Keratinocyte (primary cell): ENCODE results near the gene ASCC3. TPM values are rescaled to one million over a fixed set of nuclear protein-coding genes. Genes with fewer than 3 reads are reported as not detected.
A peak's percentile ranks its signal among the peaks of the same experiment; 100 is the strongest.

Experiments used
- DNase-seq: peaks from one replicate; pipeline ENCODE4 v3.0.0-alpha.2; 2011; ENCODE audit warnings: low read depth, missing footprints, low spot score
- FAIRE-seq: peaks from 2 replicates; lab custom pipeline; 2011; peaks lifted over from hg19 to GRCh38; lab: Jason Lieb, UNC
- H2AFZ ChIP-seq: 2 replicates; pipeline ENCODE4 v1.6.0; 2012; ENCODE audit warnings: low read length, control low read depth, inconsistent platforms; ENCODE audit not compliant: control insufficient read depth
- H3K27ac ChIP-seq: 2 replicates; pipeline ENCODE4 v1.5.1; 2011; ENCODE audit warnings: low read length; ENCODE audit not compliant: control insufficient read depth, insufficient read depth
- H3K27me3 ChIP-seq: 3 replicates; pipeline ENCODE4 v1.6.0; 2011; ENCODE audit warnings: low read length; ENCODE audit not compliant: control insufficient read depth, insufficient read depth; ENCODE audit errors: extremely low read depth
- H3K36me3 ChIP-seq, 2 experiments: 2 replicates in 1 of 2; 3 replicates in 1 of 2; pipeline ENCODE4 v1.5.1; 2011; ENCODE audit warnings: low read length in 2 of 2, mild to moderate bottlenecking in 1 of 2; ENCODE audit not compliant: control insufficient read depth in 2 of 2, insufficient read depth in 2 of 2; ENCODE audit errors: extremely low read depth in 1 of 2
- H3K4me1 ChIP-seq: 3 replicates; pipeline ENCODE4 v1.5.1; 2011; ENCODE audit warnings: low read length; ENCODE audit not compliant: control insufficient read depth, insufficient read depth; ENCODE audit errors: extremely low read depth
- H3K4me2 ChIP-seq: 3 replicates; pipeline ENCODE4 v1.6.0; 2011; ENCODE audit warnings: low read depth, low read length; ENCODE audit not compliant: control insufficient read depth, insufficient read depth; ENCODE audit errors: extremely low read depth
- H3K4me3 ChIP-seq, 3 experiments: fragments of 200-600 bp in 1 of 3; sonication (generic) in 1 of 3; 2 replicates in 2 of 3; 3 replicates in 1 of 3; pipeline ENCODE4 v1.5.1; 2011 to 2016; ENCODE audit warnings: low read length in 3 of 3, mild to moderate bottlenecking in 3 of 3, control low read depth in 2 of 3, inconsistent platforms in 1 of 3, low read depth in 1 of 3, mixed read lengths in 1 of 3, mixed run types in 1 of 3, moderate library complexity in 1 of 3; ENCODE audit not compliant: control insufficient read depth in 2 of 3, insufficient read depth in 2 of 3; ENCODE audit errors: extremely low read depth in 1 of 3
- H3K79me2 ChIP-seq: 2 replicates; pipeline ENCODE4 v1.6.0; 2012; ENCODE audit warnings: low read length; ENCODE audit not compliant: control insufficient read depth, insufficient read depth
- H3K9ac ChIP-seq: 3 replicates; pipeline ENCODE4 v1.6.0; 2011; ENCODE audit warnings: low read length; ENCODE audit not compliant: control insufficient read depth, insufficient read depth; ENCODE audit errors: extremely low read depth
- H3K9me1 ChIP-seq: 3 replicates; pipeline ENCODE4 v1.6.0; 2011; ENCODE audit warnings: low read length; ENCODE audit not compliant: control insufficient read depth, insufficient read depth; ENCODE audit errors: extremely low read depth
- H3K9me3 ChIP-seq: 2 replicates; pipeline ENCODE4 v1.5.1; 2012; ENCODE audit warnings: low read depth, low read length; ENCODE audit not compliant: control insufficient read depth
- H4K20me1 ChIP-seq: 3 replicates; pipeline ENCODE4 v1.6.0; 2011; ENCODE audit warnings: low read length; ENCODE audit not compliant: control insufficient read depth, insufficient read depth; ENCODE audit errors: extremely low read depth
- CTCF ChIP-seq, 3 experiments: IDR thresholded peaks in 1 of 3; conservative IDR thresholded peaks in 1 of 3; optimal IDR thresholded peaks in 1 of 3; 2 replicates in 2 of 3; 3 replicates in 1 of 3; pipeline versions ENCODE3 to v1.5.1; 2011; ENCODE audit warnings: low read length in 3 of 3, mild to moderate bottlenecking in 3 of 3, moderate library complexity in 2 of 3, control low read depth in 1 of 3, inconsistent platforms in 1 of 3; ENCODE audit not compliant: insufficient read depth in 2 of 3; ENCODE audit errors: extremely low read depth in 1 of 3
- EZH2 ChIP-seq: IDR thresholded peaks from one replicate; pipeline ENCODE4 v1.6.1; 2012; ENCODE audit warnings: inconsistent platforms, mild to moderate bottlenecking, low read length, moderate library complexity
- dilution Hi-C: fragments of 300-500 bp; cut with MboI; formaldehyde crosslinking; loops from one replicate; pipeline ENCODE4 v1.7.0; 2020; ENCODE audit warnings: low sequenced_read_pairs; ENCODE audit not compliant: extremely low pct_ligation_motif_present
- polyA plus RNA-seq, 5 experiments: library from polyadenylated mRNA; depleted of rRNA in 3 of 5; stranded (reverse) in 3 of 5; stranded (forward) in 1 of 5; unstranded in 1 of 5; fragments of >200 nt; gene quantifications; 1 replicate in 1 of 5; 2 replicates in 3 of 5; 3 replicates in 1 of 5; pipeline versions ENCODE4 v1.2.1 to v1.2.3, GENCODE V29; 2011 to 2012; ENCODE audit warnings: missing spikeins in 2 of 5, low read depth in 1 of 5, low replicate concordance in 1 of 5

The ASCC3 gene
- polyA plus RNA-seq, 1 donor (not counting 4 experiments of a cell fraction or from before 2014, with no cell fraction given): 58.6 TPM

GRCh38 chr6:100461278-100461916 is 419.7 kb downstream of the ASCC3 start:
- dilution Hi-C loops: loop anchor here (25.0 kb wide), 1 partner anchor 349 kb away; no protein-coding TSS in a partner anchor
- Histone ChIP-seq H3K4me1 (no peaks in the 10 kb centered on the region), H2AFZ (no peak overlapping the region), H3K4me2 (no peak overlapping the region), H3K27ac (no peak overlapping the region), H3K27me3 (peaks cover 99% of the 10 kb centered on the region), H3K36me3 (no peaks in the 10 kb centered on the region), H3K4me3 (no peak overlapping the region), H3K9me1 (no peaks in the 10 kb centered on the region), H3K9me3 (peaks cover 2% of the 10 kb centered on the region), H3K79me2 (no peaks in the 10 kb centered on the region), H4K20me1 (peaks cover 4% of the 10 kb centered on the region), H3K9ac (no peak overlapping the region)
- DNase-seq: no peak
- no peak for FAIRE-seq
- TF ChIP-seq EZH2 (peak; percentile 88), CTCF (optimal IDR thresholded peaks at IDR 0.05 in 1 of 3, IDR thresholded peaks at IDR 0.05 in 1 of 3, conservative IDR thresholded peaks at IDR 0.05 in 1 of 3; ENCODE audit: extremely low read depth in 1 of 3, insufficient read depth in 2 of 3, low read length in 3 of 3) (no peak)

- no peak overlapping the region for H3K4me3 ChIP-seq
- no peaks in the 10 kb centered on the region for H3K36me3 ChIP-seq
- DNase-seq: no peak
- no peaks in the 10 kb centered on the region for H3K4me1 ChIP-seq
- TF ChIP-seq CTCF (optimal IDR thresholded peaks at IDR 0.05 in 1 of 3, IDR thresholded peaks at IDR 0.05 in 1 of 3, conservative IDR thresholded peaks at IDR 0.05 in 1 of 3; ENCODE audit: extremely low read depth in 1 of 3, insufficient read depth in 2 of 3, low read length in 3 of 3) (peak; percentile 34 to 50 (median 38)), EZH2 (no peak)
- dilution Hi-C loops: loop anchor here (25.0 kb wide), 1 partner anchor 348 kb away; no protein-coding TSS in a partner anchor
- peaks cover 4% of the 10 kb centered on the region for H4K20me1 ChIP-seq
- no peak overlapping the region for H3K27ac ChIP-seq
- no peaks in the 10 kb centered on the region for H3K79me2 ChIP-seq
- H3K9me1 ChIP-seq: no peaks in the 10 kb centered on the region
- H3K27me3 ChIP-seq: peaks cover 99% of the 10 kb centered on the region
- peaks cover 2% of the 10 kb centered on the region for H3K9me3 ChIP-seq
- no peak overlapping the region for H3K9ac ChIP-seq
- no peak overlapping the region for H3K4me2 ChIP-seq
- H2AFZ ChIP-seq: no peak overlapping the region
- FAIRE-seq: no peak
Measured at GRCh38 chr6:100460650-100461204, 420.4 kb downstream of the ASCC3 start.
